H1 (cell line): ENCODE data around the gene FRK. TPM values are rescaled to one million over a fixed set of nuclear protein-coding genes. Genes with fewer than 3 reads are reported as not detected.

Source experiments
- CTCF ChIA-PET: fragments of 300-600 bp; sonication (Branson Sonifier 250); formaldehyde crosslinking; loops from one replicate; lab custom pipeline; 2021; ENCODE audit not compliant: partially characterized antibody; lab: Charles Lee
- POLR2A ChIA-PET: fragments of 300-600 bp; sonication (Branson Sonifier 250); formaldehyde crosslinking; loops from one replicate; lab custom pipeline; 2021; ENCODE audit warnings: inconsistent platforms; ENCODE audit not compliant: partially characterized antibody; lab: Charles Lee
- DNase-seq, 2 experiments: peaks; one replicate each; pipeline versions ENCODE4 v3.0.0 to v3.0.0-alpha.2; 2010 to 2022; ENCODE audit warnings: low spot score in 2 of 2, low read depth in 1 of 2, mixed read lengths in 1 of 2
- FAIRE-seq: peaks from 2 replicates; lab custom pipeline; 2011; peaks lifted over from hg19 to GRCh38; lab: Jason Lieb, UNC
- H2AFZ ChIP-seq: 2 replicates; pipeline ENCODE4 v1.8.1; 2012; ENCODE audit warnings: low read length, inconsistent platforms
- H2AK5ac ChIP-seq: 2 replicates; pipeline ENCODE4 v1.6.1; 2013; ENCODE audit warnings: low read depth, low read length
- H2BK120ac ChIP-seq: replicated peaks from 2 replicates; pipeline ENCODE3; 2013; ENCODE audit warnings: low read depth, low read length, inconsistent platforms
- H2BK12ac ChIP-seq: 2 replicates; pipeline ENCODE4 v1.6.1; 2013; ENCODE audit warnings: low read depth, low read length
- H2BK15ac ChIP-seq: 2 replicates; pipeline ENCODE4 v1.6.1; 2013; ENCODE audit warnings: low read length
- H2BK20ac ChIP-seq: 2 replicates; pipeline ENCODE4 v1.6.1; 2013; ENCODE audit warnings: low read length
- H2BK5ac ChIP-seq: 2 replicates; pipeline ENCODE4 v1.6.1; 2013; ENCODE audit warnings: low read depth, low read length
- H3K14ac ChIP-seq: 2 replicates; pipeline ENCODE4 v1.6.1; 2013; ENCODE audit warnings: inconsistent platforms; ENCODE audit not compliant: insufficient read length
- H3K18ac ChIP-seq: 2 replicates; pipeline ENCODE4 v1.6.1; 2013; ENCODE audit warnings: low read length; ENCODE audit errors: extremely low read depth
- H3K23ac ChIP-seq: 2 replicates; pipeline ENCODE4 v1.6.1; 2013; ENCODE audit warnings: inconsistent platforms; ENCODE audit not compliant: insufficient read length
- H3K23me2 ChIP-seq: 2 replicates; pipeline ENCODE4 v1.6.1; 2013; ENCODE audit warnings: low read depth, low read length
- H3K27ac ChIP-seq: 2 replicates; pipeline ENCODE4 v1.6.1; 2011; ENCODE audit warnings: low read depth, low read length, inconsistent platforms
- H3K27me3 ChIP-seq, 4 experiments: replicated peaks in 1 of 4; 1 replicate in 1 of 4; 2 replicates in 3 of 4; pipeline versions ENCODE4 v1.6.1 to v1.8.1; 2011 to 2013; ENCODE audit warnings: low read length in 3 of 4, mild to moderate bottlenecking in 3 of 4, inconsistent platforms in 2 of 4, mixed read lengths in 2 of 4, moderate library complexity in 1 of 4; ENCODE audit not compliant: control insufficient read depth in 3 of 4, insufficient read depth in 3 of 4; ENCODE audit errors: extremely low read depth in 1 of 4
- H3K36me3 ChIP-seq, 4 experiments: 2 replicates each; pipeline versions ENCODE4 v1.6.1 to v1.8.1; 2011 to 2013; ENCODE audit warnings: mild to moderate bottlenecking in 4 of 4, low read length in 3 of 4, moderate library complexity in 2 of 4, control low read depth in 1 of 4, inconsistent platforms in 1 of 4; ENCODE audit not compliant: insufficient read depth in 4 of 4, control insufficient read depth in 2 of 4
- H3K4ac ChIP-seq: replicated peaks from 2 replicates; pipeline ENCODE3; 2013; ENCODE audit warnings: low read length, low read depth, mixed read lengths, inconsistent platforms; ENCODE audit not compliant: insufficient read length
- H3K4me1 ChIP-seq, 4 experiments: replicated peaks in 1 of 4; 1 replicate in 1 of 4; 2 replicates in 3 of 4; pipeline versions ENCODE4 v1.6.1 to v1.8.1; 2011 to 2013; ENCODE audit warnings: low read length in 3 of 4, inconsistent platforms in 2 of 4, mixed read lengths in 1 of 4; ENCODE audit not compliant: insufficient read depth in 4 of 4, control insufficient read depth in 3 of 4
- H3K4me2 ChIP-seq, 2 experiments: 2 replicates each; pipeline versions ENCODE4 v1.6.1 to v1.8.1; 2011 to 2013; ENCODE audit warnings: low read depth in 2 of 2, low read length in 2 of 2, control low read depth in 1 of 2, inconsistent platforms in 1 of 2, mild to moderate bottlenecking in 1 of 2; ENCODE audit not compliant: insufficient read depth in 1 of 2
- H3K4me3 ChIP-seq, 4 experiments: fragments of 200-600, 300-600 bp in 1 of 4; sonication (generic), shearing (Covaris generic), sonication (Bioruptor Twin) in 1 of 4; 2 replicates each; pipeline versions ENCODE4 v1.5.1 to v1.8.1; 2011 to 2016; ENCODE audit warnings: low read length in 4 of 4, low read depth in 3 of 4, control low read depth in 2 of 4, inconsistent platforms in 2 of 4, mild to moderate bottlenecking in 2 of 4, mixed read lengths in 1 of 4, moderate library complexity in 1 of 4; ENCODE audit not compliant: insufficient read depth in 2 of 4; ENCODE audit errors: extremely low read depth in 1 of 4
- H3K56ac ChIP-seq: replicated peaks from 2 replicates; pipeline ENCODE3; 2013; ENCODE audit warnings: low read depth, mild to moderate bottlenecking, mixed read lengths, low read length, inconsistent platforms; ENCODE audit not compliant: insufficient read length
- H3K79me1 ChIP-seq: 2 replicates; pipeline ENCODE4 v1.6.1; 2013; ENCODE audit warnings: low read depth, low read length, control low read depth
- H3K79me2 ChIP-seq, 2 experiments: 2 replicates each; pipeline versions ENCODE4 v1.6.1 to v1.8.1; 2012 to 2013; ENCODE audit warnings: low read length in 2 of 2, mild to moderate bottlenecking in 2 of 2, inconsistent platforms in 1 of 2; ENCODE audit not compliant: insufficient read depth in 2 of 2, control insufficient read depth in 1 of 2
- H3K9ac ChIP-seq, 4 experiments: replicated peaks in 1 of 4; 1 replicate in 1 of 4; 2 replicates in 3 of 4; pipeline versions ENCODE4 v1.6.1 to v1.8.1; 2011 to 2013; ENCODE audit warnings: low read depth in 3 of 4, low read length in 3 of 4, control low read depth in 2 of 4, mild to moderate bottlenecking in 2 of 4, moderate library complexity in 2 of 4, inconsistent platforms in 1 of 4; ENCODE audit errors: extremely low read depth in 1 of 4
- H3K9me3 ChIP-seq, 2 experiments: 2 replicates each; pipeline versions ENCODE4 v1.6.1 to v1.8.1; 2012 to 2013; ENCODE audit warnings: mild to moderate bottlenecking in 2 of 2, moderate library complexity in 2 of 2, control low read depth in 1 of 2, inconsistent platforms in 1 of 2, low read depth in 1 of 2, low read length in 1 of 2, mixed read lengths in 1 of 2; ENCODE audit not compliant: insufficient read depth in 2 of 2
- H4K20me1 ChIP-seq, 2 experiments: replicated peaks in 1 of 2; 2 replicates each; pipeline versions ENCODE3 to v1.8.1; 2011 to 2013; ENCODE audit warnings: inconsistent platforms in 2 of 2, low read length in 2 of 2, mild to moderate bottlenecking in 1 of 2; ENCODE audit not compliant: insufficient read depth in 2 of 2, control insufficient read depth in 1 of 2
- H4K5ac ChIP-seq: 2 replicates; pipeline ENCODE4 v1.6.1; 2013; ENCODE audit warnings: low read length, low read depth, mixed read lengths, inconsistent platforms; ENCODE audit not compliant: insufficient read length
- H4K8ac ChIP-seq: 2 replicates; pipeline ENCODE4 v1.8.0; 2013; ENCODE audit warnings: mild to moderate bottlenecking, moderate library complexity, low read length, inconsistent platforms; ENCODE audit not compliant: insufficient read depth; ENCODE audit errors: extremely low read depth
- H4K91ac ChIP-seq: replicated peaks from 2 replicates; pipeline ENCODE3; 2013; ENCODE audit warnings: low read length, mixed read lengths, inconsistent platforms; ENCODE audit not compliant: insufficient read length
- CBX8 ChIP-seq: fragments of 300-800, 300-1000 bp; sonication (generic); IDR thresholded peaks from 2 replicates; pipeline ENCODE4 v1.7.1; 2016; ENCODE audit warnings: low read depth, low read length, borderline replicate concordance
- CEBPB ChIP-seq: IDR thresholded peaks from 2 replicates; pipeline ENCODE4 v1.6.1; 2012; ENCODE audit warnings: low read depth, low read length
- CREB1 ChIP-seq: IDR thresholded peaks from 2 replicates; pipeline ENCODE4 v1.6.1; 2012; ENCODE audit warnings: inconsistent platforms
- SIRT6 ChIP-seq: IDR thresholded peaks from one replicate; pipeline ENCODE4 v1.7.1; 2012; ENCODE audit warnings: low read length, inconsistent platforms
- YY1 ChIP-seq: IDR thresholded peaks from 2 replicates; pipeline ENCODE4 v1.6.1; 2011; ENCODE audit warnings: low read depth, mild to moderate bottlenecking, low read length
- polyA plus RNA-seq, 7 experiments: library from polyadenylated mRNA; depleted of rRNA in 3 of 7; stranded (reverse) in 5 of 7; unstranded in 2 of 7; fragments of >200 nt in 5 of 7; fragments of 200-250 nt in 2 of 7; gene quantifications; 1 replicate in 5 of 7; 2 replicates in 1 of 7; 4 replicates in 1 of 7; pipeline versions ENCODE4 v1.2.1 to v1.2.3, GENCODE V29; 2011 to 2013; ENCODE audit warnings: missing spikeins in 2 of 7, mixed read lengths in 2 of 7
- total RNA-seq: library from RNA; stranded (reverse); fragmentation: NEBNext Ultra II Directional; extraction: Animal tissue kit (Norgen Biotek cat#: 25700); gene quantifications from 2 replicates; pipeline ENCODE4 v1.2.1, GENCODE V29; 2021

Gene FRK
- total and polyA plus RNA-seq, 2 of the 8 experiments (the other 6 are each of a cell fraction or from before 2014, with no cell fraction given) = 0.11 to 0.24 TPM

- FAIRE-seq (no peak), DNase-seq (no peak)
- H3K14ac ChIP-seq = no peak overlapping the region
- TF ChIP-seq YY1 (no peak), CREB1 (no peak), CBX8 (no peak), CEBPB (no peak), SIRT6 (no peak)
- H3K4me2 ChIP-seq = no peak overlapping the region
- H3K23me2 ChIP-seq = no peaks in the 10 kb centered on the region
- no peaks in the 10 kb centered on the region for H3K27me3 ChIP-seq
- H2BK20ac ChIP-seq = no peak overlapping the region
- no peak overlapping the region for H4K5ac ChIP-seq
- H2BK5ac ChIP-seq = no peak overlapping the region
- H3K18ac ChIP-seq = no peak overlapping the region
- no peak overlapping the region for H3K27ac ChIP-seq
- H3K9me3 ChIP-seq = no peaks in the 10 kb centered on the region
- no peak overlapping the region for H2AFZ ChIP-seq
- H2BK12ac ChIP-seq = no peak overlapping the region
- H3K79me2 ChIP-seq = no peaks in the 10 kb centered on the region
- ChIA-PET POLR2A (no interaction called here), CTCF (no interaction called here)
- no peak overlapping the region for H2BK120ac ChIP-seq
- H2BK15ac ChIP-seq = no peak overlapping the region
- no peaks in the 10 kb centered on the region for H3K36me3 ChIP-seq
- no peak overlapping the region for H3K4ac ChIP-seq
- H4K8ac ChIP-seq = no peak overlapping the region
- H4K91ac ChIP-seq = no peak overlapping the region
- H3K4me3 ChIP-seq = no peak overlapping the region
- no peaks in the 10 kb centered on the region for H3K79me1 ChIP-seq
- no peaks in the 10 kb centered on the region for H3K4me1 ChIP-seq
- H2AK5ac ChIP-seq = no peak overlapping the region
- H3K9ac ChIP-seq = no peak overlapping the region
- no peak overlapping the region for H3K56ac ChIP-seq
- no peaks in the 10 kb centered on the region for H4K20me1 ChIP-seq
- H3K23ac ChIP-seq = no peak overlapping the region
These were observed 169.5 kb downstream of the FRK start for GRCh38 chr6:115891111-115891669.
